ENCODE data around the gene LHPP.

GRCh38 chr10:124495725-124496124 lies 34.1 kb downstream of the LHPP start:
- TF ChIP-seq POLR2A (IDR thresholded peaks at IDR 0.05; ENCODE audit: low read depth, low read length) (no peak), POLR2AphosphoS5 (IDR thresholded peaks at IDR 0.05; ENCODE audit: low read depth, low read length) (no peak)

All from GM12892 (cell line).